ENCODE measurements around the gene CAMSAP1.

GRCh38 chr9:135948446-135948845, 41.1 kb upstream of the CAMSAP1 start:
- TF ChIP-seq CTCF (IDR thresholded peaks at IDR 0.05) (no peak), POLR2A (IDR thresholded peaks at IDR 0.05) (no peak)
